NB4 (cell line): ENCODE data around the gene CACNA2D4.
A peak's percentile ranks its signal among the peaks of the same experiment; 100 is the strongest.

Source experiments
- DNase-seq: peaks from one replicate; pipeline ENCODE4 v3.0.0; 2010; ENCODE audit warnings: low read depth
- H3K4me3 ChIP-seq: one replicate; pipeline ENCODE4 v1.5.1; 2011; ENCODE audit warnings: mild to moderate bottlenecking, low read depth, low read length, moderate library complexity
- CTCF ChIP-seq: IDR thresholded peaks from one replicate; pipeline ENCODE4 v1.5.1; 2012; ENCODE audit warnings: low read depth, low read length
- MYC ChIP-seq: IDR thresholded peaks from 2 replicates; pipeline ENCODE4 v1.6.1; 2011; ENCODE audit warnings: low read depth, low read length
- POLR2A ChIP-seq: IDR thresholded peaks from 2 replicates; pipeline ENCODE4 v1.6.1; 2011; ENCODE audit warnings: mild to moderate bottlenecking; ENCODE audit not compliant: insufficient read length; ENCODE audit errors: extremely low read depth
- TF ChIP-seq, protein P1 (sequence below): IDR thresholded peaks from 2 replicates; pipeline ENCODE4 v1.6.1; 2011; ENCODE audit warnings: low read depth, low read length

The CACNA2D4 gene

DNA sequence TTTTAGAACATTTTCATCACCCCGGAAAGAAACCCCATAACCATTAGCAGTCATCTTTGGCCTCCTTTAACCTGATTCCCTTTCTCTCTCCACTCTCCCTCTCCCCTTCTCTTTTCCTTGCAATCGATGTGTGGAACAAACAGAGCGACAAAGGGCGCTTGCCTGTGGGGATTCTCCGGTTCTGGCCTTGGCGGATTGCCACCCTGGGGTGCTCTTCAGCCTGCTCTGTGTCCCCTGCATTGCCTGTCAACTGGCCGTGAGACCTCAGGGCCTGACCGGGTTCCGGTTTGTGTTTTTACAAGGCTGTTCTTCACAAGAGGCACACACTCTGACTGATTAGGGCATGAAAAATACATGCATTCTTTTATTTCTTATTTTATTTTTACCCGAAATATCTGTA lies 70.3 kb downstream of the CACNA2D4 start:
- TF ChIP-seq, protein P1, sequence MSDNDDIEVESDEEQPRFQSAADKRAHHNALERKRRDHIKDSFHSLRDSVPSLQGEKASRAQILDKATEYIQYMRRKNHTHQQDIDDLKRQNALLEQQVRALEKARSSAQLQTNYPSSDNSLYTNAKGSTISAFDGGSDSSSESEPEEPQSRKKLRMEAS = no peak
- TF ChIP-seq MYC = no peak
- TF ChIP-seq CTCF = no peak
- no peak for TF ChIP-seq POLR2A
- H3K4me3 ChIP-seq = no peak overlapping the region
- no peak for DNase-seq

DNA sequence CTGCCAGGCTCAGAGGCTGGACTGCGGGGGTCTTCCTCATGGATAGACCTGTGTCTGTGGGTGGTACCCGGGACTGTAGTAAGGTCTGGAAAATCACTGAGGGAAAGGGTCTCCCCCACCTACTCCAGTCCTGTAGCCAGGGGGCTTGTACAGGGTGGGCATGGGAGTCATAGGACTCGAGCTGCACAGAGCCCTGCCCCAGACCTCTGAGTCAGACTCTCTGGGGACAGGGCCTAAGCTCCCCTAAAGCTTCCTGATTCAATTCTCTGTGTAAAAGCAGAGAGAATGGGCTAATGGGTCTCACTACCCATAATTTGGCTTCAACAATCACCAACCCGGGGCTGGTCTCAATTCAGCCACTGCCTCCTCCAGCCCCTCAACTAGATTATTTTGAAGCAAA lies 71.0 kb downstream of the CACNA2D4 start:
- H3K4me3 ChIP-seq = no peak overlapping the region
- TF ChIP-seq, protein P1 = no peak
- TF ChIP-seq MYC = no peak
- TF ChIP-seq CTCF = no peak
- no peak for TF ChIP-seq POLR2A
- peak; percentile 89 for DNase-seq

- no peak overlapping the region for H3K4me3 ChIP-seq
- TF ChIP-seq CTCF (no peak), POLR2A (no peak), MYC (no peak)
- TF ChIP-seq, protein P1 = no peak
- DNase-seq = peak; percentile 93
Observed at GRCh38 chr12:1846421-1847405, 71.7 kb downstream of the CACNA2D4 start.

- no peak for TF ChIP-seq POLR2A
- TF ChIP-seq MYC = no peak
- TF ChIP-seq, protein P1 = no peak
- no peak for TF ChIP-seq CTCF
- no peak for DNase-seq
- H3K4me3 ChIP-seq = no peak overlapping the region
Observed at GRCh38 chr12:1845886-1846285, 72.6 kb downstream of the CACNA2D4 start.

GRCh38 chr12:1845427-1845826 lies 73.0 kb downstream of the CACNA2D4 start:
- no peak overlapping the region for H3K4me3 ChIP-seq
- no peak for DNase-seq
- TF ChIP-seq, protein P1 = no peak
- TF ChIP-seq POLR2A (no peak), MYC (no peak), CTCF (no peak)
